ENCODE measurements around the gene ATXN1. TPM values are rescaled to one million over a fixed set of nuclear protein-coding genes. Genes with fewer than 3 reads are reported as not detected.

The ATXN1 gene
- total and polyA plus RNA-seq, 2 of the 13 experiments (the other 11 are each of a cell fraction or from before 2014, with no cell fraction given), result 20.7 to 39.5 TPM

- H3K9me3 ChIP-seq (ENCODE audit: low read length), result no peaks in the 10 kb centered on the region
- no peak overlapping the region for H3K27ac ChIP-seq (ENCODE audit: extremely low read length, insufficient read depth, low read length)
- H3K79me2 ChIP-seq (ENCODE audit: insufficient read depth, low read length), result no peaks in the 10 kb centered on the region
- no peaks in the 10 kb centered on the region for H3K27me3 ChIP-seq (ENCODE audit: control insufficient read depth in 1 of 2, insufficient read depth in 2 of 2, low read length in 2 of 2)
- H4K20me1 ChIP-seq (ENCODE audit: insufficient read depth, low read length), result no peaks in the 10 kb centered on the region
- no peak overlapping the region for H3K9ac ChIP-seq (ENCODE audit: insufficient read depth, low read depth, low read length)
- FAIRE-seq, result peak; percentile 23
- peaks cover 6 to 7% of the 10 kb centered on the region in 2 experiments; a peak in 2 of 5 replicates for H3K36me3 ChIP-seq (replicated peaks in 1 of 2; ENCODE audit: control insufficient read depth in 1 of 2, insufficient read depth in 2 of 2, low read length in 2 of 2)
- in situ Hi-C loops (cut with HindIII; ENCODE audit: extremely low pct_ligation_motif_present, low pct_unique_long_range_greater_than_20kb) (no loop called here), intact Hi-C loops (cut with micrococcal nuclease; ENCODE audit: unreplicated experiment) (no loop called here)
- no peaks in the 10 kb centered on the region for H3K4me1 ChIP-seq (ENCODE audit: insufficient read depth, low read length)
- CTCF ChIA-PET (ENCODE audit: low intra/inter-chr PET ratio, low total read pairs), result no interaction called here
- no peak overlapping the region for H3K4me2 ChIP-seq (ENCODE audit: low read depth, low read length)
- no peak for ATAC-seq
- no peak for DNase-seq (ENCODE audit: low spot score)
- no peak overlapping the region for H2AFZ ChIP-seq (ENCODE audit: low read length)
- no peak overlapping the region for H3K4me3 ChIP-seq (replicated peaks in 1 of 3; ENCODE audit: insufficient read depth in 1 of 3, low read depth in 2 of 3, low read length in 3 of 3)
- BruUV-seq (replicated peaks), result no TSS peak
- POLR2A ChIA-PET, result no interaction called here
- WGBS (ENCODE audit: low lambda C conversion rate), result 97% methylated on average over 1 of the region's 1 CpG
- TF ChIP-seq ATF7-NPFF (CRISPR knock-in tag; IDR thresholded peaks at IDR 0.05; ENCODE audit: low read depth) (no peak), CENPX (CRISPR knock-in tag; IDR thresholded peaks at IDR 0.05) (no peak), ZNF124 (CRISPR knock-in tag; IDR thresholded peaks at IDR 0.05) (no peak), TCF7 (IDR thresholded peaks at IDR 0.05; ENCODE audit: low read depth) (no peak), NCOA1 (CRISPR knock-in tag; IDR thresholded peaks at IDR 0.05) (no peak), ZNF317 (CRISPR knock-in tag; IDR thresholded peaks at IDR 0.05) (no peak), ZNF878 (CRISPR knock-in tag; IDR thresholded peaks at IDR 0.05) (no peak), NFE2 (CRISPR knock-in tag; IDR thresholded peaks at IDR 0.05) (no peak), IKZF4 (CRISPR knock-in tag; IDR thresholded peaks at IDR 0.05; ENCODE audit: borderline replicate concordance, low read depth, not compliant biosample characterization) (no peak)
Observed at GRCh38 chr6:16388488-16388887, 372.8 kb downstream of the ATXN1 start.

GRCh38 chr6:16386057-16386456, 375.2 kb downstream of the ATXN1 start:
- CTCF ChIA-PET (ENCODE audit: low intra/inter-chr PET ratio, low total read pairs), result no interaction called here
- no peak for ATAC-seq
- TF ChIP-seq THAP9 (CRISPR knock-in tag; IDR thresholded peaks at IDR 0.05; ENCODE audit: borderline replicate concordance) (no peak), NR1H2 (CRISPR knock-in tag; IDR thresholded peaks at IDR 0.05; ENCODE audit: borderline replicate concordance, low read depth) (no peak), ZNF607 (CRISPR knock-in tag; IDR thresholded peaks at IDR 0.05; ENCODE audit: borderline replicate concordance) (no peak), YEATS4 (CRISPR knock-in tag; IDR thresholded peaks at IDR 0.05; ENCODE audit: borderline replicate concordance) (no peak), ZNF761 (CRISPR knock-in tag; conservative IDR thresholded peaks at IDR 0.05) (no peak), RARA (CRISPR knock-in tag; IDR thresholded peaks at IDR 0.05) (no peak), ZNF296 (CRISPR knock-in tag; conservative IDR thresholded peaks at IDR 0.05) (no peak), TFE3 (CRISPR knock-in tag; IDR thresholded peaks at IDR 0.05) (no peak)

More at GRCh38 chr6:16386057-16386456, 375.2 kb downstream of the ATXN1 start:
- peaks cover 4 to 7% of the 10 kb centered on the region in 2 experiments; a peak in 2 of 5 replicates for H3K36me3 ChIP-seq (replicated peaks in 1 of 2; ENCODE audit: control insufficient read depth in 1 of 2, insufficient read depth in 2 of 2, low read length in 2 of 2)
- intact Hi-C loops (cut with micrococcal nuclease; ENCODE audit: unreplicated experiment) (no loop called here), in situ Hi-C loops (cut with HindIII; ENCODE audit: extremely low pct_ligation_motif_present, low pct_unique_long_range_greater_than_20kb) (no loop called here)
- H3K79me2 ChIP-seq (ENCODE audit: insufficient read depth, low read length), result no peaks in the 10 kb centered on the region
- H4K20me1 ChIP-seq (ENCODE audit: insufficient read depth, low read length), result peaks cover 3% of the 10 kb centered on the region; the same call in 1 of the 2 replicates
- no TSS peak for BruUV-seq (replicated peaks)
- H3K4me1 ChIP-seq (ENCODE audit: insufficient read depth, low read length), result no peaks in the 10 kb centered on the region
- DNase-seq (ENCODE audit: low spot score), result no peak
- no peak overlapping the region for H3K9ac ChIP-seq (ENCODE audit: insufficient read depth, low read depth, low read length)
- WGBS (ENCODE audit: low lambda C conversion rate), result 95% methylated on average over 5 of the region's 5 CpGs
- no peak overlapping the region for H3K4me3 ChIP-seq (replicated peaks in 1 of 3; ENCODE audit: insufficient read depth in 1 of 3, low read depth in 2 of 3, low read length in 3 of 3)
- H3K9me3 ChIP-seq (ENCODE audit: low read length), result no peaks in the 10 kb centered on the region
- no peak for FAIRE-seq
- POLR2A ChIA-PET, result no interaction called here
- H2AFZ ChIP-seq (ENCODE audit: low read length), result no peak overlapping the region
- H3K4me2 ChIP-seq (ENCODE audit: low read depth, low read length), result no peak overlapping the region
- H3K27ac ChIP-seq (ENCODE audit: extremely low read length, insufficient read depth, low read length), result no peak overlapping the region
- no peaks in the 10 kb centered on the region for H3K27me3 ChIP-seq (ENCODE audit: control insufficient read depth in 1 of 2, insufficient read depth in 2 of 2, low read length in 2 of 2)
